ENCODE measurements around the gene SEMA5B. TPM values are rescaled to one million over a fixed set of nuclear protein-coding genes. Genes with fewer than 3 reads are reported as not detected.

Gene SEMA5B
- total RNA-seq, 2 experiments from 2014 or later, result 0.13 to 2.3 TPM

DNA sequence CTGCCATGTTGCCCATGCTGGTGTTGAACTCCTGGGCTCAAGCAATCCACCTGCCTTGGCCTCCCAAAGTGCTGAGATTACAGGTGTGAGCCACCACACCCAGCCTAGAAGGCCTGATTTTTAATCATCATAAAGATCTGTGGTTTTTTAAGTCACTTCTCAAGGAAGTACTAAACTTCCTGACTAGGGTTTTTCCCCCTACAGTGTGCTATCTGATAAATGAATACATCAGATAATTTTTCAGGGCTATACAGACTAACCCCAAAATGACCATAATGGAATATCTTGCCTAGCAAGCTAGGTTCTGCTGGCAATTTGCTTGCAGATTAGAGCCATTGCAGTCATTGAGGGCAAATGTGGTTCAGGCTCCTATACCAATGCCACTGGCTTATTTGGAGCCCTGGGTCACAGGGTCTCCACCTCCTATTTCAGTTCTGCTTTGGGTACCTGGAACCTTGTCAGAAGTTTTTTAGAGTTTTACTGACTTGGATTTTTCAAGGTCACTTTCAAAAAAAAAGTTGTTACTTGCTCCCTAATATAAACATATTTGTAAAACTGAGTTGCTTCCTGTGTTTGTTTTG is 151.9 kb downstream of the SEMA5B start:
- Histone ChIP-seq H3K9me3 (ENCODE audit: low read length) (no peaks in the 10 kb centered on the region), H4K20me1 (ENCODE audit: insufficient read depth, low read length) (no peaks in the 10 kb centered on the region), H2AFZ (ENCODE audit: low read length) (no peak overlapping the region), H3K4me3 (ENCODE audit: low read depth, low read length, poor library complexity, severe bottlenecking) (no peak overlapping the region), H3K4me1 (ENCODE audit: insufficient read depth, low read length, poor library complexity, severe bottlenecking) (no peaks in the 10 kb centered on the region), H3K4me2 (ENCODE audit: low read length) (no peak overlapping the region), H3K36me3 (ENCODE audit: insufficient read depth, low read length) (no peaks in the 10 kb centered on the region), H3K9me2 (ENCODE audit: insufficient read depth, low read length) (no peaks in the 10 kb centered on the region; the same call in 1 of the 2 replicates), H3K79me2 (ENCODE audit: insufficient read depth, low read depth, low read length) (no peaks in the 10 kb centered on the region), H3K27ac (ENCODE audit: low read depth, low read length, poor library complexity, severe bottlenecking) (no peak overlapping the region)
- CTCF ChIA-PET (ENCODE audit: unreplicated experiment), result no interaction called here
- POLR2A ChIA-PET, result no interaction called here
- DNase-seq (ENCODE audit: low spot score), result no peak
- no TSS peak for BruUV-seq (replicated peaks)
- TF ChIP-seq EZH2phosphoT487 (IDR thresholded peaks at IDR 0.05; ENCODE audit: borderline replicate concordance, low read depth, low read length), result no peak
- TF ChIP-seq, protein P1, sequence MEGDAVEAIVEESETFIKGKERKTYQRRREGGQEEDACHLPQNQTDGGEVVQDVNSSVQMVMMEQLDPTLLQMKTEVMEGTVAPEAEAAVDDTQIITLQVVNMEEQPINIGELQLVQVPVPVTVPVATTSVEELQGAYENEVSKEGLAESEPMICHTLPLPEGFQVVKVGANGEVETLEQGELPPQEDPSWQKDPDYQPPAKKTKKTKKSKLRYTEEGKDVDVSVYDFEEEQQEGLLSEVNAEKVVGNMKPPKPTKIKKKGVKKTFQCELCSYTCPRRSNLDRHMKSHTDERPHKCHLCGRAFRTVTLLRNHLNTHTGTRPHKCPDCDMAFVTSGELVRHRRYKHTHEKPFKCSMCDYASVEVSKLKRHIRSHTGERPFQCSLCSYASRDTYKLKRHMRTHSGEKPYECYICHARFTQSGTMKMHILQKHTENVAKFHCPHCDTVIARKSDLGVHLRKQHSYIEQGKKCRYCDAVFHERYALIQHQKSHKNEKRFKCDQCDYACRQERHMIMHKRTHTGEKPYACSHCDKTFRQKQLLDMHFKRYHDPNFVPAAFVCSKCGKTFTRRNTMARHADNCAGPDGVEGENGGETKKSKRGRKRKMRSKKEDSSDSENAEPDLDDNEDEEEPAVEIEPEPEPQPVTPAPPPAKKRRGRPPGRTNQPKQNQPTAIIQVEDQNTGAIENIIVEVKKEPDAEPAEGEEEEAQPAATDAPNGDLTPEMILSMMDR (conservative IDR thresholded peaks at IDR 0.05; ENCODE audit: low read length), result no peak
- intact Hi-C loops (cut with micrococcal nuclease; ENCODE audit: unreplicated experiment), result no loop called here

DNA sequence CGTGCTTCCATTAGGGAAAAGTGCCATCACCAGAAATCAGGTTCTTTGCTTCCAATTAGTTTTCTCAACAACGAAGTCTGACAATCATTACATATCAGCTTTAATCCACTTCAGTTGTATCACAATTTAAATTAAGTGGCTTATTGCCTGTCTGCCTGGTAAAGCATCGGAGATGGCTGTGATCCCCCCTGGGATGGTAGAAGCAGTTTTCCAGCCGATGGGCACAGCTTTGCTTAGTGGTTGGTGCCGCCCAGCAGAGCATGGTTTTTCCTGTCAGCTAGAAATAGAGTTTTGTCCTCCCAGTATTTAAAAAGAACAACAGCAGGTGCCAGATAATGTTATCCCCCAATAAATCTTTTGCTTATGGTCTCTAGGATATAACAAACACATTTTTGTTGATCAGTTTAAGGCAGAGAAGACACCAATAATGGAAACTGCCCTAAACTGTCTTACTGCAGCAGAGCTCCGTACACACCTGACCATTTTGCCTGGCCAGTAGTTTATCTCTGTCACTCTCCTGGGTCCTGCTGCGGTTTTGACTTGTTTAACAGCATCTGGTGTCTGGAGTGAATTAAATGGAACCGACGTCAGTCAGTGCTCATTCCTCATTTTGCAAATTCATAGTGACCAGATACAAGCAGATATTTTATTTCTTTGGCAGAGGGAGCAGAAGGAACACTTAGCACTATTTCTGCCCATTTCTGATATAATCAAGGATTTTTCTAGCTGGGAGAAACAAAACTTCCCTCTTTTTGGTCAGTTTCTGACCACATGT is 153.6 kb downstream of the SEMA5B start:
- Histone ChIP-seq H3K4me1 (ENCODE audit: insufficient read depth, low read length, poor library complexity, severe bottlenecking) (no peaks in the 10 kb centered on the region), H3K4me2 (ENCODE audit: low read length) (no peak overlapping the region), H3K9me2 (ENCODE audit: insufficient read depth, low read length) (no peaks in the 10 kb centered on the region; the same call in 1 of the 2 replicates), H4K20me1 (ENCODE audit: insufficient read depth, low read length) (no peaks in the 10 kb centered on the region), H3K79me2 (ENCODE audit: insufficient read depth, low read depth, low read length) (no peaks in the 10 kb centered on the region), H3K27ac (ENCODE audit: low read depth, low read length, poor library complexity, severe bottlenecking) (no peak overlapping the region), H3K36me3 (ENCODE audit: insufficient read depth, low read length) (no peaks in the 10 kb centered on the region), H3K4me3 (ENCODE audit: low read depth, low read length, poor library complexity, severe bottlenecking) (no peak overlapping the region), H3K9me3 (ENCODE audit: low read length) (no peaks in the 10 kb centered on the region), H2AFZ (ENCODE audit: low read length) (no peak overlapping the region)
- BruUV-seq (replicated peaks), result no TSS peak
- TF ChIP-seq, protein P1 (conservative IDR thresholded peaks at IDR 0.05; ENCODE audit: low read length), result no peak
- TF ChIP-seq EZH2phosphoT487 (IDR thresholded peaks at IDR 0.05; ENCODE audit: borderline replicate concordance, low read depth, low read length), result no peak
- DNase-seq (ENCODE audit: low spot score), result no peak
- ChIA-PET CTCF (ENCODE audit: unreplicated experiment) (no interaction called here), POLR2A (no interaction called here)
- intact Hi-C loops (cut with micrococcal nuclease; ENCODE audit: unreplicated experiment), result no loop called here

DNA sequence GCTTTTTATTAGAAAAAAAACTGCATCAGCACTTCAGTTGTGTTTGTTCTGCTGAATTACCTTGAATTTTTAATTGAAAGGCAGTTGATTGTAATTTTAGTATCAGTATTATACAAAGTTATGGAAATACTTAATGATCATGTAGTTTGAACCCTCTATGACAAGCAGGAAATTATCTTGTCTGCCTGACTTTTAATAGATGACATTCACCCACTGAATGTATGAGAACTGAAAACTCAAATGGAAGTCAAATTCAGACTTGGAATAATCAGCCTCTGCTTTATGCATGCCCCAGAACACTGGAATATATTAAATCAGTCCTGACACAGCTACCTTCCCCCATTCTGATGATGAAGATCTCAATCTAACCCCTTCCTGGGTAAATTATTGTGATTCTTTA is 159.2 kb downstream of the SEMA5B start:
- intact Hi-C loops (cut with micrococcal nuclease; ENCODE audit: unreplicated experiment), result loop anchor here (10.0 kb wide), 1 partner anchor 156 kb away; the partner anchor contains the start of gene SEMA5B

More for the DNA sequence above, 159.2 kb downstream of the SEMA5B start:
- Histone ChIP-seq H3K27ac (ENCODE audit: low read depth, low read length, poor library complexity, severe bottlenecking) (no peak overlapping the region), H4K20me1 (ENCODE audit: insufficient read depth, low read length) (no peaks in the 10 kb centered on the region), H3K9me2 (ENCODE audit: insufficient read depth, low read length) (no peaks in the 10 kb centered on the region), H3K9me3 (ENCODE audit: low read length) (no peaks in the 10 kb centered on the region), H3K4me2 (ENCODE audit: low read length) (no peak overlapping the region), H3K79me2 (ENCODE audit: insufficient read depth, low read depth, low read length) (no peaks in the 10 kb centered on the region), H3K4me3 (ENCODE audit: low read depth, low read length, poor library complexity, severe bottlenecking) (no peak overlapping the region), H3K36me3 (ENCODE audit: insufficient read depth, low read length) (no peaks in the 10 kb centered on the region), H2AFZ (ENCODE audit: low read length) (no peak overlapping the region), H3K4me1 (ENCODE audit: insufficient read depth, low read length, poor library complexity, severe bottlenecking) (no peaks in the 10 kb centered on the region)
- no TSS peak for BruUV-seq (replicated peaks)
- TF ChIP-seq, protein P1 (conservative IDR thresholded peaks at IDR 0.05; ENCODE audit: low read length), result no peak
- no peak for TF ChIP-seq EZH2phosphoT487 (IDR thresholded peaks at IDR 0.05; ENCODE audit: borderline replicate concordance, low read depth, low read length)
- DNase-seq (ENCODE audit: low spot score), result no peak
- CTCF ChIA-PET (ENCODE audit: unreplicated experiment), result no interaction called here
- POLR2A ChIA-PET, result interaction anchor here (0.7 kb wide), 1 partner anchor 52 kb away, joined by 4 read pairs; no protein-coding TSS in a partner anchor
